Fibroblast of the aortic adventitia (primary cell): ENCODE results near the gene CREB3L1. TPM values are rescaled to one million over a fixed set of nuclear protein-coding genes. Genes with fewer than 3 reads are reported as not detected.

Source experiments
- DNase-seq: peaks from one replicate; pipeline ENCODE4 v3.0.0-alpha.2; 2010; ENCODE audit warnings: low read depth
- H3K4me3 ChIP-seq: 2 replicates; pipeline ENCODE4 v1.5.1; 2011; ENCODE audit warnings: low read depth, mild to moderate bottlenecking, control low read depth, low read length, moderate library complexity
- total RNA-seq: library from RNA; depleted of rRNA; stranded (reverse); fragments of >200 nt; gene quantifications from 2 replicates; pipeline ENCODE4 v1.2.3, GENCODE V29; 2012; ENCODE audit warnings: low replicate concordance
- TF ChIP-seq, protein P1 (sequence below): IDR thresholded peaks from 2 replicates; pipeline ENCODE4 v1.5.1; 2011; ENCODE audit warnings: mild to moderate bottlenecking, low read length, control low read depth, inconsistent platforms; ENCODE audit not compliant: insufficient read depth

Gene CREB3L1
- total RNA-seq, 1 donor: 37.5 TPM

DNA sequence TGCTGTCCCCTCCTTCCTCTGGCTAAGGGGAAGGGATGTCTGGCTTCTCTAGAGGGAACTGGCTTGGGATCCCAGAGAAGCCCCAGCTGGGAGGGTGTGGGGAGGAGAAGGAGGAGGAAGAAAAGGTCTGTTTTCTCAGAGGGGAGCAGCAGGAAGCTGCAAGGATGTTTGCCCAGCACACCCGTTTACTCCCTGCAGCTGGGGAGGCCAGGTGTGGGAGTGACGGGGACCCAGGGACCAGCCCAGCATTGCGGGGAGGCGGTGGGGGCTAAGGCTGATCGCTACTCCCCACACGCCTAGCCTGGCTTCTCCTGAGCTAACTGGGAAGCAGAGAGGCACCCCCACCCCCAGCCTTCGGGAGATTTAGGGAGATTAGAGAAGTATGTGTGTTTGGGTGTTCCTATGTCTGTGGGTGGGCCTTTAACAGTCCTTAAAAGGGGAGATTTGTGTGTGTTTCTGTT lies 3.9 kb downstream of the CREB3L1 start:
- peak; percentile 56 for DNase-seq
- TF ChIP-seq, protein P1, sequence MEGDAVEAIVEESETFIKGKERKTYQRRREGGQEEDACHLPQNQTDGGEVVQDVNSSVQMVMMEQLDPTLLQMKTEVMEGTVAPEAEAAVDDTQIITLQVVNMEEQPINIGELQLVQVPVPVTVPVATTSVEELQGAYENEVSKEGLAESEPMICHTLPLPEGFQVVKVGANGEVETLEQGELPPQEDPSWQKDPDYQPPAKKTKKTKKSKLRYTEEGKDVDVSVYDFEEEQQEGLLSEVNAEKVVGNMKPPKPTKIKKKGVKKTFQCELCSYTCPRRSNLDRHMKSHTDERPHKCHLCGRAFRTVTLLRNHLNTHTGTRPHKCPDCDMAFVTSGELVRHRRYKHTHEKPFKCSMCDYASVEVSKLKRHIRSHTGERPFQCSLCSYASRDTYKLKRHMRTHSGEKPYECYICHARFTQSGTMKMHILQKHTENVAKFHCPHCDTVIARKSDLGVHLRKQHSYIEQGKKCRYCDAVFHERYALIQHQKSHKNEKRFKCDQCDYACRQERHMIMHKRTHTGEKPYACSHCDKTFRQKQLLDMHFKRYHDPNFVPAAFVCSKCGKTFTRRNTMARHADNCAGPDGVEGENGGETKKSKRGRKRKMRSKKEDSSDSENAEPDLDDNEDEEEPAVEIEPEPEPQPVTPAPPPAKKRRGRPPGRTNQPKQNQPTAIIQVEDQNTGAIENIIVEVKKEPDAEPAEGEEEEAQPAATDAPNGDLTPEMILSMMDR: no peak
- peak overlapping the region; percentile 63 for H3K4me3 ChIP-seq

DNA sequence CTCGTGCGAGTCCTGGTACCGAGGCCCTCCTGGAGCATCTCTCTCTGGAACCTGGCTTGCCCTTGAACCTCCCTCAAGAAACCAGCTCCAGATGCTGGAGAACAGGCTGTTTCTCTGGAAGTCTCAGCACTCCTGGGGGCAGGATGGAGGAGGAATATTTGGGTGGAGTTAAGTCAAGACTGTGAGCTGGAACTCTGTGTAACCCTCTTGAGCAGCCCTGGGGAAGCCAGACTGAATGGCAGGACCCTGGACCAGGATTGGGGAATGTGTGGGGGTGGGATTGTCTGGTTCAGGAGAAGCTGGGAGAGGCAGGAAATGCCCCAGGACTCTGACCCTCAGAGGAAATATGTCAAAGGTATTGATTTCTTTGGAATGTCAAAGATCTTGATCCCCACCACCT lies 7.7 kb downstream of the CREB3L1 start:
- TF ChIP-seq, protein P1: no peak
- DNase-seq: peak; percentile 60
- H3K4me3 ChIP-seq: peak overlapping the region; percentile 33

DNA sequence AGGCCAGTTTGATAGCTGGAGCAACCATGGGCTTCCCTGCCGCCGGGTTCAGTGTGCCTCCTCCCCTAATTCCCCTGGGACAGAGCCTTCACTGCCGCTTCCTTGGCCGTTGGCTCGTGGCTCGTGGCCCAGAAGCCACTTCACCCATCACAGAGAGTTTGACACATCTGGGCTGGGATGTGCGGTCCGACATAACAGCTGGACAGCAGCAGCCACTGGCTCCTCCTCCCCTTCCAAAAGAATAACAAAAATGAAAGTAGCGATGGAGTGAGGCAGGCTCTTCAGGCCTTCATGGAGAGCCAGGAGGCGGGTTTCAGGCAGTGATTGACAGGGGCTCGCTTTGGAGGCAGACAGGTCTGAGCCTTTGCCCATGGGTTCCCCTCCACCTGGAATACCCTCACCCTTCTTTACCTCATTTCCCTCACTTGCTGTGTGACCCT lies 8.2 kb downstream of the CREB3L1 start:
- peak; percentile 86 for DNase-seq
- peak overlapping the region; percentile 55 for H3K4me3 ChIP-seq
- TF ChIP-seq, protein P1: no peak

DNA sequence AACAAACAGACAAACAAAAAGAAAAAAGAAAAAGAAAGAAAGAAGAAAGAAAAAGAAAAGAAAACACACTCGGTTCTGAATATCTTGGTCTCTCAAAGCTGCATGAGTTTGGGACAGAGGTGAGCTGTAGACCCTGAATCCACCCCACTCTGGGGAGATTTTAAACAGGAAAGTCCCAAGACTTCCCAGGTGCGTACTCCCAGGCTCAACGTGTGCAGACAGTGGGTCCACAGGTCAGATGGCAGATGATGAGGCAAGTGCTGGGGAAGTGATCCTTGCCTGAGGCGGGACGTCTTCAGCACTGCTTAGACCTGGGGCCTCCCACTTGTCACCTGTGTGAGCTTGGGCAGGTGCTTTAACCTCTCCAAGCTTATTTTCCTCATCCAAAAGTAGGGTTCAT lies 9.3 kb downstream of the CREB3L1 start:
- DNase-seq: no peak
- H3K4me3 ChIP-seq: no peak overlapping the region
- TF ChIP-seq, protein P1: no peak

DNA sequence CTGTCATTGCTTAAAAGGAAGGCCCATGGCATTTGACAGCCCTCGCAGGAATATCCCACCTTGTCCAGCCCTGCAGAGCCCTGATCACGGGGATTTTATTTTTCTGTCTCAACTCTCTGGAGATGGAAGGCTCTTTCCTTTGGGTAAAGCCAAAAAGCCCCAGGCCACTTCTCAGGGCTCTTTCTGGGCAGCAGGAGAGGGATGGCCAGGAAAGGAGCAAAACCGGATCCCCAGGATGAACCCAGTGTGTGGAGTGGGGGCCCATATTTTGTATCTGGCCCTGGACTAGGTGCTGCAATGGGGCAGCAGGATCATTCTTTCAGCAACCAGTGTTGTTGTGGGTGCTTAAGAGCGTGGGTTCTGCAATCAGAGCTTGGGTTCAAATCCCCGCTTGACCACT lies 11.0 kb downstream of the CREB3L1 start:
- TF ChIP-seq, protein P1: no peak
- no peak overlapping the region for H3K4me3 ChIP-seq

DNA sequence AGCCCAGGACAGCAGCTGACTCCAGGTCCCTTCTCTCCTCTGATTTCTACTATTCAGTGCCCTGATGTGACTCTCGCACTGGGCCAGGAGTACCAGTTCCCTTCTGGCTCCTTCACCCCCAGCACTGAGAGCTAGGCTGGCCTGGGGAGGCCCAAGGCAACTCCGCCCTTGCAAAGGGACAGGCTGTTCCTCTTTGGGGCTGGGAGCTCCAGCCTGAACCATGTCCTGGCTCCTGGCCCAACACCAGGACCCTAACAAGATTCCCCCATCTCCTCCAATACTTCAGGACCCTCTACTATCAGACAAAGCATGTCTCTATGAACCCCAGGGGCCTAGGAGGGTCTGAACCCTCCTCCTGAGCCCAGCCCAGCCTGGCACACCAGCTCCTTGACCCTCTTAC lies 12.5 kb downstream of the CREB3L1 start:
- no peak for DNase-seq
- no peak overlapping the region for H3K4me3 ChIP-seq

More for the DNA sequence above, 11.0 kb downstream of the CREB3L1 start:
- no peak for DNase-seq

More for the DNA sequence above, 12.5 kb downstream of the CREB3L1 start:
- TF ChIP-seq, protein P1: no peak
